Peyer's patch (tissue), 4 donors: ENCODE results near the gene BAIAP2L1. TPM values are rescaled to one million over a fixed set of nuclear protein-coding genes. Genes with fewer than 3 reads are reported as not detected.

Experiments used
- DNase-seq, 3 donors: peaks; one replicate each; pipeline ENCODE4 v3.0.0-alpha.2; 2017 to 2019
- H3K27ac ChIP-seq, 4 donors: fragments of 200-600 bp; sonication (generic); one replicate each; pipeline ENCODE4 v1.5.1; 2016 to 2019
- H3K27me3 ChIP-seq, 2 donors: fragments of 200-600 bp; sonication (generic); one replicate each; pipeline ENCODE4 v1.5.1; 2019
- H3K36me3 ChIP-seq, 3 donors: fragments of 200-600 bp; sonication (generic); one replicate each; pipeline ENCODE4 v1.5.1; 2016 to 2019
- H3K4me1 ChIP-seq, 4 donors: fragments of 200-600 bp; sonication (generic); one replicate each; pipeline ENCODE4 v1.5.1; 2016 to 2019
- H3K4me3 ChIP-seq, 4 donors: fragments of 200-600 bp; sonication (generic); 1 replicate in 3 of 4; 2 replicates in 1 of 4; pipeline ENCODE4 v1.5.1; 2016 to 2019; ENCODE audit warnings: mild to moderate bottlenecking in 1 of 4
- H3K9me3 ChIP-seq, 4 donors: fragments of 200-600 bp; sonication (generic); one replicate each; pipeline ENCODE4 v1.5.1; 2016 to 2019; ENCODE audit warnings: mild to moderate bottlenecking in 1 of 4
- CTCF ChIP-seq, 6 experiments: fragments of 450-650 bp in 4 of 6; fragments of 200-600 bp in 2 of 6; sonication (generic) in 1 of 6; IDR thresholded peaks; one replicate each; pipeline ENCODE4 v1.5.1; 2017 to 2019; ENCODE audit warnings: antibody characterized with exemption in 6 of 6, mild to moderate bottlenecking in 3 of 6, moderate library complexity in 1 of 6
- POLR2A ChIP-seq, 2 donors: fragments of 450-650 bp; IDR thresholded peaks; one replicate each; pipeline ENCODE4 v1.5.1; 2017; ENCODE audit warnings: antibody characterized with exemption in 2 of 2, mild to moderate bottlenecking in 2 of 2, moderate library complexity in 2 of 2
- total RNA-seq, 4 donors: library from RNA; depleted of rRNA; stranded (reverse); fragments of >200 nt; gene quantifications; one replicate each; pipeline ENCODE4 v1.1.0, GENCODE V29; 2016

The BAIAP2L1 gene
- total RNA-seq, 4 donors from 2014 or later: 31.4 to 46.4 (median 41.9) TPM

- H3K9me3 ChIP-seq: no peaks in the 10 kb centered on the region
- no peak overlapping the region for H3K4me3 ChIP-seq
- no peaks in the 10 kb centered on the region for H3K36me3 ChIP-seq
- peak overlapping the region in 1 of 4 donors; percentile 88 for H3K27ac ChIP-seq
- peaks cover 0 to 19% (median 0%) of the 10 kb centered on the region in 4 donors for H3K4me1 ChIP-seq
- DNase-seq: no peak
- no peak for TF ChIP-seq CTCF (IDR thresholded peaks at IDR 0.05)
- TF ChIP-seq POLR2A (IDR thresholded peaks at IDR 0.05): no peak
- no peaks in the 10 kb centered on the region for H3K27me3 ChIP-seq
Measured at GRCh38 chr7:98359395-98359794, 41.5 kb downstream of the BAIAP2L1 start.

- TF ChIP-seq CTCF (IDR thresholded peaks at IDR 0.05) (no peak), POLR2A (IDR thresholded peaks at IDR 0.05) (no peak)
- no peak overlapping the region for H3K4me3 ChIP-seq
- H3K4me1 ChIP-seq: peaks cover 0 to 26% (median 0%) of the 10 kb centered on the region in 4 donors
- H3K27me3 ChIP-seq: no peaks in the 10 kb centered on the region
- no peak overlapping the region for H3K27ac ChIP-seq
- no peak for DNase-seq
- no peaks in the 10 kb centered on the region for H3K36me3 ChIP-seq
- no peaks in the 10 kb centered on the region for H3K9me3 ChIP-seq
Measured at GRCh38 chr7:98358706-98359105, 42.2 kb downstream of the BAIAP2L1 start.

- DNase-seq: peak in 1 of 3 donors; percentile 62
- TF ChIP-seq POLR2A (IDR thresholded peaks at IDR 0.05) (no peak), CTCF (IDR thresholded peaks at IDR 0.05) (no peak)
- no peaks in the 10 kb centered on the region for H3K9me3 ChIP-seq
- H3K27me3 ChIP-seq: no peaks in the 10 kb centered on the region
- H3K4me1 ChIP-seq: peaks cover 0 to 30% (median 0%) of the 10 kb centered on the region in 4 donors
- no peaks in the 10 kb centered on the region for H3K36me3 ChIP-seq
- H3K27ac ChIP-seq: no peak overlapping the region
- no peak overlapping the region for H3K4me3 ChIP-seq
Measured at GRCh38 chr7:98357751-98358161, 43.1 kb downstream of the BAIAP2L1 start.

- H3K4me3 ChIP-seq: no peak overlapping the region
- H3K4me1 ChIP-seq: peaks cover 0 to 29% (median 0%) of the 10 kb centered on the region in 4 donors
- no peaks in the 10 kb centered on the region for H3K9me3 ChIP-seq
- no peak for DNase-seq
- H3K36me3 ChIP-seq: no peaks in the 10 kb centered on the region
- no peaks in the 10 kb centered on the region for H3K27me3 ChIP-seq
- TF ChIP-seq CTCF (IDR thresholded peaks at IDR 0.05) (no peak), POLR2A (IDR thresholded peaks at IDR 0.05) (no peak)
- peak overlapping the region in 3 of 4 donors; percentile 53 to 77 (median 76) for H3K27ac ChIP-seq
Measured at GRCh38 chr7:98355250-98355538, 45.7 kb downstream of the BAIAP2L1 start.

GRCh38 chr7:98354511-98355249 is 46.2 kb downstream of the BAIAP2L1 start:
- H3K36me3 ChIP-seq: no peaks in the 10 kb centered on the region
- no peaks in the 10 kb centered on the region for H3K27me3 ChIP-seq
- no peaks in the 10 kb centered on the region for H3K9me3 ChIP-seq
- TF ChIP-seq CTCF (IDR thresholded peaks at IDR 0.05) (no peak), POLR2A (IDR thresholded peaks at IDR 0.05) (no peak)
- H3K4me3 ChIP-seq: no peak overlapping the region
- H3K4me1 ChIP-seq: peaks cover 0 to 24% (median 0%) of the 10 kb centered on the region in 4 donors
- H3K27ac ChIP-seq: peak overlapping the region in 3 of 4 donors; percentile 53 to 77 (median 76)
- DNase-seq: peak in 2 of 3 donors; percentile 82 to 84
